Tibial nerve (tissue), 4 donors: Measurements from ENCODE around the gene BMPR1A. TPM values are rescaled to one million over a fixed set of nuclear protein-coding genes. Genes with fewer than 3 reads are reported as not detected.
A peak's percentile ranks its signal among the peaks of the same experiment; 100 is the strongest.

ENCODE experiments used
- DNase-seq, 2 donors: peaks; one replicate each; pipeline ENCODE4 v3.0.0-alpha.2; 2019; ENCODE audit warnings: low spot score in 2 of 2
- H3K27ac ChIP-seq, 4 donors: fragments of 200-600 bp; sonication (generic) in 3 of 4; one replicate each; pipeline ENCODE4 v1.5.1; 2017 to 2019; ENCODE audit warnings: mild to moderate bottlenecking in 1 of 4
- H3K27me3 ChIP-seq, 2 donors: fragments of 200-600 bp; sonication (generic) in 1 of 2; one replicate each; pipeline versions ENCODE4 v1.5.1 to v1.6.0; 2017 to 2019
- H3K36me3 ChIP-seq, 3 donors: fragments of 200-600 bp; sonication (generic); one replicate each; pipeline ENCODE4 v1.5.1; 2018 to 2019
- H3K4me1 ChIP-seq, 4 donors: fragments of 200-600 bp; sonication (generic) in 3 of 4; one replicate each; pipeline ENCODE4 v1.5.1; 2017 to 2019
- H3K4me3 ChIP-seq, 4 donors: fragments of 200-600 bp; sonication (generic) in 3 of 4; one replicate each; pipeline ENCODE4 v1.5.1; 2017 to 2019; ENCODE audit warnings: mild to moderate bottlenecking in 1 of 4, moderate library complexity in 1 of 4
- H3K9me3 ChIP-seq, 4 donors: fragments of 200-600 bp; sonication (generic) in 3 of 4; one replicate each; pipeline ENCODE4 v1.5.1; 2017 to 2019
- CTCF ChIP-seq, 5 experiments: fragments of 200-600 bp in 3 of 5; fragments of 450-650 bp in 2 of 5; sonication (generic) in 3 of 5; IDR thresholded peaks; one replicate each; pipeline ENCODE4 v1.5.1; 2016 to 2019; ENCODE audit warnings: antibody characterized with exemption in 5 of 5, mild to moderate bottlenecking in 3 of 5, moderate library complexity in 2 of 5
- EP300 ChIP-seq, 2 donors: sonication (generic); formaldehyde crosslinking; IDR thresholded peaks; one replicate each; pipeline ENCODE4 v1.6.1; 2017; ENCODE audit warnings: antibody characterized with exemption in 2 of 2, mild to moderate bottlenecking in 1 of 2
- POLR2A ChIP-seq, 2 donors: fragments of 450-650 bp; IDR thresholded peaks; one replicate each; pipeline ENCODE4 v1.6.1; 2017; ENCODE audit warnings: antibody characterized with exemption in 2 of 2, mild to moderate bottlenecking in 2 of 2, moderate library complexity in 2 of 2
- WGBS, 2 donors: methylation state at CpG; one replicate each; pipeline ENCODE4 v1.1.5; 2018; 5-methylcytosine and 5-hydroxymethylcytosine counted together
- total RNA-seq, 4 donors: library from RNA; depleted of rRNA; stranded (reverse); fragments of >200 nt; gene quantifications; one replicate each; pipeline ENCODE4 v1.1.0, GENCODE V29; 2016

The BMPR1A gene
- total RNA-seq, 4 donors from 2014 or later = 35.7 to 51.3 (median 42.8) TPM

- no peak for TF ChIP-seq EP300 (IDR thresholded peaks at IDR 0.05)
- no peak for TF ChIP-seq POLR2A (IDR thresholded peaks at IDR 0.05)
- TF ChIP-seq CTCF (IDR thresholded peaks at IDR 0.05) = no peak
- no peak for DNase-seq
- H3K4me3 ChIP-seq = no peak overlapping the region
- H3K27ac ChIP-seq = no peak overlapping the region
- peaks cover 0 to 7% (median 0%) of the 10 kb centered on the region in 3 donors for H3K36me3 ChIP-seq
- H3K4me1 ChIP-seq = peaks cover 0 to 26% (median 6%) of the 10 kb centered on the region in 4 donors
- H3K9me3 ChIP-seq = no peaks in the 10 kb centered on the region
- no peaks in the 10 kb centered on the region for H3K27me3 ChIP-seq
- 80 to 93% methylated on average over 1 to 4 of the region's 4 CpGs for WGBS, 2 donors
Observed at GRCh38 chr10:86944031-86944419, 187.6 kb downstream of the BMPR1A start.

- Histone ChIP-seq H3K36me3 (peaks cover 0 to 7% (median 0%) of the 10 kb centered on the region in 3 donors), H3K27me3 (no peaks in the 10 kb centered on the region), H3K4me3 (no peak overlapping the region), H3K4me1 (peaks cover 0 to 24% (median 6%) of the 10 kb centered on the region in 4 donors), H3K27ac (no peak overlapping the region), H3K9me3 (no peaks in the 10 kb centered on the region)
- no peak for TF ChIP-seq EP300 (IDR thresholded peaks at IDR 0.05)
- TF ChIP-seq POLR2A (IDR thresholded peaks at IDR 0.05) = no peak
- no peak for TF ChIP-seq CTCF (IDR thresholded peaks at IDR 0.05)
- DNase-seq = no peak
Observed at GRCh38 chr10:86944471-86944870, 188.1 kb downstream of the BMPR1A start.

DNA sequence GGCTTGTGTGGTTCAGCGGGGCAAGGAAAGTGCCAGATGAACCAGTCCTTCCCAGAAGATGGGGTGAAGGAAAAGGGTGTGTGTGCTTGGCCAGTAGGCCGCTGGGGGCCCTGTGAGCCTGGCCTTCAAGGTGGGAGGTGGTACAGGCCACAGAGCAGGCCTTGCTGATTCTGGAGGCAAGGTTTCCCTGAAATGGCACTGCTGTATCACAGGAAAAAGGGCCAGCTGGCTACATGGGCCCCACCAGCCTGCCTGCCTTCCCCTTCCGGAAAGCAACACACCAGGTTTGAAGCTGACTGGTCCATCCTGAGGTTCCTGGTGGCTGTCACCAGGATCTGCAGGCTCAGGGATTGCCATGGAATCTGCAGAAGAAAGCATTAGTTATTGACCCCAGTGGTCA, 188.5 kb downstream of the BMPR1A start:
- H3K36me3 ChIP-seq = peaks cover 0 to 7% (median 0%) of the 10 kb centered on the region in 3 donors
- H3K27me3 ChIP-seq = no peaks in the 10 kb centered on the region
- no peak for TF ChIP-seq CTCF (IDR thresholded peaks at IDR 0.05)
- no peak for TF ChIP-seq EP300 (IDR thresholded peaks at IDR 0.05)
- no peak for TF ChIP-seq POLR2A (IDR thresholded peaks at IDR 0.05)
- 89 to 94% methylated on average over 2 to 3 of the region's 3 CpGs for WGBS, 2 donors
- H3K27ac ChIP-seq = peak overlapping the region in 2 of 4 donors; percentile 17 to 63
- DNase-seq = no peak
- H3K4me3 ChIP-seq = no peak overlapping the region
- H3K4me1 ChIP-seq = peaks cover 0 to 24% (median 6%) of the 10 kb centered on the region in 4 donors
- H3K9me3 ChIP-seq = no peaks in the 10 kb centered on the region

DNA sequence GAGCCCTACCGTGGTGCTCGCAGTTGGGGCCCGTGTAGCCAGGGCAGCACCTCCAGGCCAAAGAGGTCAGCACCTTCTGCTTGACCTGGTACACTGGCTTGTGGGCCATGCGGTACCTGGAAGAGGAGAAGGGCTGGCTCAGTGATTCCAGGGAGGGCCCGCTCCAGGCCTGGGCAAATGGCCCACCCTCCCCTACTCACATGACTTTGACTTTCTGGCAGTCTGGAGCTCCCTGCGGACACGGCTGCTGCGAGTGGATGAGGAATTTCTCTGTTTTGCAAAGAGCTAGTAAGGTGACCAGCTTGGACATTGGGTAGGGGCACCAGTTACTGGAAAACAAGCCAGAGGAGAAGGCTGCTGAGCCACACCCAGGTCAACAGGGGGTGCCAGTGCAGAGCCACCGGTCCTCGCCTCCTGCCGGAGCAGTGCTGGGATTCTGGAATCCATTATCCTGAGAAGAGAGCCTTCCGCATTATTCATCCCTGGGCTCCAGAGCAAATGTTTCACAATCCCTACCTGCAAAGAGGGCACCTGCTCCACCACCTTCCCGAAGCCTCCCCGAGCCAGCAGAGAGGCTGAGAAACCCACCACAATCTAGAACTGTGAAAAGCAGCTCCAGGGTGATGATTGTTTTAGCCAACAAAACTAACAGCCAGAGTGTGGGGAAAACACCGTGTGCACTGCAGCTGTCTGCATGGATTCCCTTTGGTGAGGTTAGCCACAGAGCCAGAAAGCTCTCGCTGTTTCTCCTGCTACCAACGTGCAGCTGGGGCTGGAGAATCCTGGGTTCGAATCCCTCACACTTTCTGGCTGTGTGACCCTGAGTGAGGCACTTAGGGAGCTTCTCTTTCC, 189.2 kb downstream of the BMPR1A start:
- H3K27ac ChIP-seq = peak overlapping the region in 3 of 4 donors; percentile 4 to 63 (median 17)
- H3K4me3 ChIP-seq = no peak overlapping the region
- no peaks in the 10 kb centered on the region for H3K27me3 ChIP-seq
- 45 to 48% methylated on average over 15 to 16 of the region's 18 CpGs for WGBS, 2 donors
- peak in 1 of 2 donors; percentile 56 for DNase-seq
- H3K9me3 ChIP-seq = no peaks in the 10 kb centered on the region
- H3K4me1 ChIP-seq = peaks cover 0 to 24% (median 6%) of the 10 kb centered on the region in 4 donors
- TF ChIP-seq POLR2A (IDR thresholded peaks at IDR 0.05) = no peak
- peak in 1 of 2 donors; percentile 17 for TF ChIP-seq EP300 (IDR thresholded peaks at IDR 0.05)
- TF ChIP-seq CTCF (IDR thresholded peaks at IDR 0.05) = peak in 3 of 5 experiments; percentile 7 to 44 (median 24)
- peaks cover 0 to 7% (median 0%) of the 10 kb centered on the region in 3 donors for H3K36me3 ChIP-seq
